GM12874 (cell line): ENCODE results near the gene OPHN1.

ENCODE experiments used
- TF ChIP-seq, protein P1 (sequence below): IDR thresholded peaks from 2 replicates; pipeline ENCODE4 v1.5.1; 2011; ENCODE audit warnings: low read depth, mild to moderate bottlenecking, control low read depth, low read length, moderate library complexity; ENCODE audit not compliant: insufficient read depth

The OPHN1 gene

GRCh38 chrX:68049466-68049865 lies 383.8 kb downstream of the OPHN1 start:
- TF ChIP-seq, protein P1, sequence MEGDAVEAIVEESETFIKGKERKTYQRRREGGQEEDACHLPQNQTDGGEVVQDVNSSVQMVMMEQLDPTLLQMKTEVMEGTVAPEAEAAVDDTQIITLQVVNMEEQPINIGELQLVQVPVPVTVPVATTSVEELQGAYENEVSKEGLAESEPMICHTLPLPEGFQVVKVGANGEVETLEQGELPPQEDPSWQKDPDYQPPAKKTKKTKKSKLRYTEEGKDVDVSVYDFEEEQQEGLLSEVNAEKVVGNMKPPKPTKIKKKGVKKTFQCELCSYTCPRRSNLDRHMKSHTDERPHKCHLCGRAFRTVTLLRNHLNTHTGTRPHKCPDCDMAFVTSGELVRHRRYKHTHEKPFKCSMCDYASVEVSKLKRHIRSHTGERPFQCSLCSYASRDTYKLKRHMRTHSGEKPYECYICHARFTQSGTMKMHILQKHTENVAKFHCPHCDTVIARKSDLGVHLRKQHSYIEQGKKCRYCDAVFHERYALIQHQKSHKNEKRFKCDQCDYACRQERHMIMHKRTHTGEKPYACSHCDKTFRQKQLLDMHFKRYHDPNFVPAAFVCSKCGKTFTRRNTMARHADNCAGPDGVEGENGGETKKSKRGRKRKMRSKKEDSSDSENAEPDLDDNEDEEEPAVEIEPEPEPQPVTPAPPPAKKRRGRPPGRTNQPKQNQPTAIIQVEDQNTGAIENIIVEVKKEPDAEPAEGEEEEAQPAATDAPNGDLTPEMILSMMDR: no peak

- TF ChIP-seq, protein P1: no peak
These were observed 384.5 kb downstream of the OPHN1 start for GRCh38 chrX:68048774-68049173.

DNA sequence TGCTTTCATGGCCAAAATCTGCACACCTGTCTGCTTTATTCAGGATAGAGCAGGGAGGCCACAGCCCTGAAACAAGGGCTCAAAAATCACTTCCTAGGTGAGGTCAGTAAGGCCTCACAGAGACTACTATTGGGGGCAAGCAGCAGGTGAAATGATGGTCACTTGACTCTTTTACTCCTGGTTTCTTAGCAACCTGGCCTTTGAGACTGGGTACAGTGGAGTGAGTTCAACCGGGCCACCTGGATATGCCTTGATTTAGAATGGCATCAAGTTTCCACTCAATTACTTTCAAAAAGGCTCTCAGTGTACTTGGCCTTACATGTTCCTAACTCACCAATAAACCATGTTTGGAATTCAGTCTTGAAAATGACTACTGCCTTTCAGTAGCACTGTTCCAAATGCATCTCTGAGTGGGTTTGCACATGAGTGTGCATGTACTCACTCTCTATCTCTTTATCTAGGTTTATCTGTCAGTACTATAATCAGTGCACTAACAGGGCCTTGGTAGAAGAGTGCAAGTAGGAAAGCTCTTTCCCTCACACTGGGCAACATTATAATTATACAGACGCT lies 388.2 kb downstream of the OPHN1 start:
- TF ChIP-seq, protein P1: no peak

DNA sequence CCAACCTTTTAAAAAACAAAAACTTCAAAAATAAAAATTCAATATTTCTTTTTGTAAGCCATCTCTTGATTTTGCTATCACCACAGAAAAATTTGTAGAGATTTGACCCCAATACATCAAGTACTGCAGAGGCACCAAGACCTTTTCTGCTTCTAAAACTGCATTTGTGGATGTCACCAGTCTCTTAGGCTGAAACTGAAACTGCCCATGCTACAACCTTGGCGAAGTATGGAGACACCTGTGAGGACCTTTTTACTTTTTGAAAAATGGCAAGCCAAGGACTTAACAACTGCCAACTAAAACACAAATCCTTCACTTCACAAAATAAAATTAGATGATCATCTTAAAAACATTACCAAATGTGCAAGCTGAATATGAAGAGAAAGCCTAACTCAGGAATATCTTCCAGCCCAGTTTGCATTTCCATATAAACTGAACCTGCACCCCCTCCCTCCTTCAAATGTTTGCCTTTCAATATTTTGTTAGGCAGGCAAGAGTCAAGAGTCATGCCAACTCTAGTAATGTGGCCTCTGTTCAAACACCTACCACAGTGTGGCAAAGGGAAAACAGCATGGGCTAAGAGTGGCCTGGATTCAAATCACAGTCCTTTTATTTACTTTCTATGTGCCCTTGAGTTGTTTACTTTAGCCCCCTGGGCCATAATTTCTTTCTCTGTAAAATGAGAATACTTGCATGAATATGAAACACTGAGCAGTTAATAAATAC lies 389.4 kb downstream of the OPHN1 start:
- TF ChIP-seq, protein P1: no peak

- TF ChIP-seq, protein P1: no peak
These were observed 392.2 kb downstream of the OPHN1 start for GRCh38 chrX:68041110-68041509.

DNA sequence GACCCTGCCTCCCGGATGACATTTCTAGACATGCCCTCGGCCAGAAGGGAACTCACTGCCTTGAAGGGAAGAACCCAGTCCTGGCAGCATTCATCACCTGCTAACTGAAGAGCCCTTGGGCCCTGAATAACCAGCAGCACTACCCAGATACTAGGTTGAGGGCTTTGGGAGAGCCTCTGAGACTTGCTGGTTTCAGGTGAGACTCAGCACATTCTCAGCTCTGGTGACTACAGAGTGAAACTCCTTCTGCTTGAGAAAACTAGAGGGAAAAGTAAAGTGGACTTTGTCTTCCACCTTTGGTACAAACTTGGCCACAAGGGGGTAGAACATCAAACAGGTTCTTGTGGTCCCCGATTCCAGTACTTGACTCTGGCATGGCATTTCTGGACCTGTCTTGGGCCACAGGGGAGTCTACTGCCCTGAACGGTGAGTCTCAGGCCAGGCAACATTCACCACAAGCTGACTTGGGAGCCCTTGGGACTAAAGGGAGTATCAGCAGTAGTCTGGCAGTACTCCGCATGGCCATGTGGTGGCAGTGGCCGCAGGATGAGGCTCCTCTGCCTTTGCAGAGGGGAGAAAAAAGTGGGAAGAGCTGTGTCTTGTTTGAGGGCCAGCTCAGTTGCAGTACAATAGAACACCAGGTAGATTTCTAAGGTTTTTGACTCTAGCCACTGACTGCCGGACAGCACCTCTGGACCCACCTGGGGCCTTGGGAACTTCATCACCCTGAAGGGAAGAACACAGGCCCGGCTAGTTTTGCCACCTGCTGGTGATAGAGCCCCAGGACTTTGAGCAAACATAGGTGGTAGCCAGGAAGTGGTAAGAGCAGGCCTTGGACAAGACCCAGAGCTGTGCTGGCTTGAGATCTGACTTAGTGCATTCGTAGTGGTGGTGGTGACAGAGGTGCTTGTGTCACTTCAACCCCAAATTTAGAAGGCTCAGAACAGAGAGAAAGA lies 414.8 kb downstream of the OPHN1 start:
- TF ChIP-seq, protein P1: no peak

DNA sequence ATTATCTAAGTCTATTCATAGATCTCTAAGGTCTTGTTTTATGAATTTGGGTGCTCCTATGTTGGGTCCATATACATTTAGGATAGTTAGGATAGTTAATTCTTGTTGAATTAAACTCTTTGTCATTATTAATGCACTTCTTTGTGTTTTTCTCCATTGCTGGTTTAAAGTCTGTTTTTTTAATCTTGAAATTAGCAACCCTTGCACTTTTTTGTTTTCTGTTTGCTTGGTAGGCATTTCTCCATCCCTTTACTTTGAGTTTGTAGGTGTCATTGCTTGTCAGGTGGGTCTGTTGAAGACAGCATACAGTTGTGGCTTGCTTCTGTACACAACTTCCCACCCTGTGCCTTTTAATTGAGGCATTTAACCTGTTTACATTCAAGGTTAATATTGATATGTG lies 434.8 kb downstream of the OPHN1 start:
- TF ChIP-seq, protein P1: no peak
